PC-9 (cell line): ENCODE results near the gene MAMSTR.

Source experiments
- CTCF ChIP-seq: fragments of 200-600 bp; sonication (generic); conservative IDR thresholded peaks from 2 replicates; pipeline ENCODE4 v1.6.1; 2017; ENCODE audit warnings: mixed run types, antibody characterized with exemption, mild to moderate bottlenecking, moderate library complexity
- EZH2 ChIP-seq: fragments of 200-600 bp; sonication (generic); IDR thresholded peaks from 2 replicates; pipeline ENCODE4 v1.8.0; 2017; ENCODE audit warnings: antibody characterized with exemption, low read depth

DNA sequence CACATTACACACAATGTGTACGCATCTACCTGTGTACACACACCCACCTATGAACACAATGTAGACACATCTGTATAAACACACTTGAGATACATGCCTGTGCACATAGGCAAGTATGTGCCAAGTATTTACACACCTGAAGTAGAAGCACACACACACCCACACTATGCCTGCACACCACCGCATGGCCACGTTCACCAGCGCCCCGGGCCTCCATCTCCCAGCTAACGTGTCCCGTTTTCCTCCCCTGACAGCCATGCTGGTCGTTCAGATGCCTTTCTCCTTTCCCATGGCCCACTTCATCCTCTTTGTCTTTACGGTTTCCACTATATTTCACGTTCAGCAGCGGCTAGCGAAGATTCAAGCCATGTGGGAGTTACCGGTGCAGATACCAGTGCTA, 16.8 kb downstream of the MAMSTR start:
- TF ChIP-seq CTCF (no peak), EZH2 (no peak)
